Activated T-cell treated with anti-CD3 and anti-CD28 coated beads for 48 hours (primary cell): ENCODE measurements around the gene CAMTA2.

ENCODE experiments used
- DNase-seq: peaks from one replicate; pipeline ENCODE4 v3.0.0-alpha.2; 2020; ENCODE audit warnings: low read depth

Gene CAMTA2

GRCh38 chr17:4969047-4969550 is 18.4 kb downstream of the CAMTA2 start:
- peak; percentile 41 for DNase-seq

- DNase-seq, result no peak
These were observed 18.9 kb downstream of the CAMTA2 start for GRCh38 chr17:4968486-4969046.

- DNase-seq, result peak; percentile 92
These were observed 19.7 kb downstream of the CAMTA2 start, which contains the start of gene SPAG7 for GRCh38 chr17:4967539-4968485. Gene SPAG7 (minus strand): TSS chr17:4967817. CDS start chr17:4967804, 13 bp downstream.

GRCh38 chr17:4966844-4967538 is 20.5 kb downstream of the CAMTA2 start:
- DNase-seq, result peak; percentile 84

- no peak for DNase-seq
These were observed 22.0 kb downstream of the CAMTA2 start for GRCh38 chr17:4965311-4965986.

GRCh38 chr17:4960279-4960922 is 27.1 kb downstream of the CAMTA2 start:
- DNase-seq, result no peak

GRCh38 chr17:4959261-4959965 is 28.1 kb downstream of the CAMTA2 start:
- DNase-seq, result no peak

- DNase-seq, result no peak
These were observed 29.4 kb downstream of the CAMTA2 start for GRCh38 chr17:4958102-4958501.

- no peak for DNase-seq
These were observed 30.9 kb downstream of the CAMTA2 start for GRCh38 chr17:4956493-4957061.

GRCh38 chr17:4955091-4955490 is 32.4 kb downstream of the CAMTA2 start:
- DNase-seq, result no peak

- no peak for DNase-seq
These were observed 34.0 kb downstream of the CAMTA2 start for GRCh38 chr17:4953451-4953961.

- DNase-seq, result no peak
These were observed 36.0 kb downstream of the CAMTA2 start for GRCh38 chr17:4951486-4951885.

- no peak for DNase-seq
These were observed 36.7 kb downstream of the CAMTA2 start, which contains the start of gene ENO3 for GRCh38 chr17:4950746-4951204. Gene ENO3 (plus strand): TSS chr17:4951119. CDS start chr17:4951830, 711 bp downstream.

- no peak for DNase-seq
These were observed 37.3 kb downstream of the CAMTA2 start for GRCh38 chr17:4950075-4950745.

GRCh38 chr17:4949321-4950074 is 38.0 kb downstream of the CAMTA2 start:
- peak; percentile 74 for DNase-seq

- peak; percentile 83 for DNase-seq
These were observed 38.5 kb downstream of the CAMTA2 start for GRCh38 chr17:4948931-4949320.

- peak; percentile 89 for DNase-seq
These were observed 39.1 kb downstream of the CAMTA2 start, which contains the start of gene PFN1 for GRCh38 chr17:4948166-4948930. Gene PFN1 (minus strand): TSS chr17:4948530. CDS start chr17:4948394, 136 bp downstream.
